Vagina (tissue), 2 donors: ENCODE data around the gene CELA3B. TPM values are rescaled to one million over a fixed set of nuclear protein-coding genes. Genes with fewer than 3 reads are reported as not detected.

Source experiments
- DNase-seq, 2 donors: peaks; one replicate each; pipeline ENCODE4 v3.0.0-alpha.2; 2017; ENCODE audit errors: extremely low spot score in 2 of 2
- H3K27ac ChIP-seq: fragments of 200-600 bp; sonication (generic); one replicate; pipeline ENCODE4 v1.5.1; 2019
- H3K27me3 ChIP-seq: fragments of 200-600 bp; sonication (generic); one replicate; pipeline ENCODE4 v1.5.1; 2019
- H3K36me3 ChIP-seq, 2 donors: fragments of 200-600 bp; sonication (generic); one replicate each; pipeline ENCODE4 v1.5.1; 2017 to 2019
- H3K4me1 ChIP-seq: fragments of 200-600 bp; sonication (generic); one replicate; pipeline ENCODE4 v1.5.1; 2019
- H3K4me3 ChIP-seq, 2 donors: fragments of 200-600 bp; sonication (generic); 1 replicate in 1 of 2; 2 replicates in 1 of 2; pipeline ENCODE4 v1.5.1; 2016 to 2019
- H3K9me3 ChIP-seq: fragments of 200-600 bp; sonication (generic); one replicate; pipeline ENCODE4 v1.5.1; 2019
- CTCF ChIP-seq, 3 experiments: fragments of 450-650 bp in 2 of 3; fragments of 200-600 bp in 1 of 3; sonication (generic) in 1 of 3; IDR thresholded peaks; one replicate each; pipeline ENCODE4 v1.5.1; 2017 to 2019; ENCODE audit warnings: antibody characterized with exemption in 3 of 3, mild to moderate bottlenecking in 2 of 3, moderate library complexity in 2 of 3
- POLR2A ChIP-seq, 2 donors: fragments of 450-650 bp; IDR thresholded peaks; one replicate each; pipeline ENCODE4 v1.6.1; 2017; ENCODE audit warnings: antibody characterized with exemption in 2 of 2, mild to moderate bottlenecking in 2 of 2, moderate library complexity in 2 of 2
- POLR2AphosphoS5 ChIP-seq, 2 donors: sonication (generic); formaldehyde crosslinking; IDR thresholded peaks; one replicate each; pipeline ENCODE4 v1.9.0; 2017; ENCODE audit warnings: antibody characterized with exemption in 2 of 2, mild to moderate bottlenecking in 2 of 2, low read depth in 1 of 2; ENCODE audit not compliant: insufficient read depth in 1 of 2
- intact Hi-C: fragments of 100-400 bp; cut with DNase I; formaldehyde crosslinking; loops from one replicate; pipeline ENCODE4 v1.15.1; 2023
- total RNA-seq: library from RNA; depleted of rRNA; stranded (reverse); fragments of >200 nt; gene quantifications from one replicate; pipeline ENCODE4 v1.2.3, GENCODE V29; 2016

Gene CELA3B
- total RNA-seq, 1 donor from 2014 or later, result not detected

- peak in 1 of 2 donors; percentile 66 for TF ChIP-seq POLR2AphosphoS5 (IDR thresholded peaks at IDR 0.05; ENCODE audit: insufficient read depth in 1 of 2, low read depth in 1 of 2)
- TF ChIP-seq CTCF (IDR thresholded peaks at IDR 0.05), result no peak
- TF ChIP-seq POLR2A (IDR thresholded peaks at IDR 0.05), result no peak
- peaks cover under 1% of the 10 kb centered on the region for H3K4me1 ChIP-seq
- no peaks in the 10 kb centered on the region for H3K27me3 ChIP-seq
- no peak overlapping the region for H3K4me3 ChIP-seq
- H3K9me3 ChIP-seq, result no peaks in the 10 kb centered on the region
- no peak overlapping the region for H3K27ac ChIP-seq
- no peaks in the 10 kb centered on the region for H3K36me3 ChIP-seq
- intact Hi-C loops, result no loop called here
- DNase-seq, result no peak
These were observed 42.0 kb downstream of the CELA3B start for GRCh38 chr1:22018583-22019559.

- TF ChIP-seq POLR2AphosphoS5 (IDR thresholded peaks at IDR 0.05; ENCODE audit: insufficient read depth in 1 of 2, low read depth in 1 of 2) (no peak), POLR2A (IDR thresholded peaks at IDR 0.05) (no peak), CTCF (IDR thresholded peaks at IDR 0.05) (no peak)
- intact Hi-C loops, result loop anchor here (5.0 kb wide), 1 partner anchor 529 kb away; no protein-coding TSS in a partner anchor
- H3K4me1 ChIP-seq, result peaks cover 9% of the 10 kb centered on the region
- no peak overlapping the region for H3K4me3 ChIP-seq
- no peaks in the 10 kb centered on the region for H3K9me3 ChIP-seq
- no peak overlapping the region for H3K27ac ChIP-seq
- H3K36me3 ChIP-seq, result no peaks in the 10 kb centered on the region
- H3K27me3 ChIP-seq, result no peaks in the 10 kb centered on the region
- no peak for DNase-seq
These were observed 44.2 kb downstream of the CELA3B start for GRCh38 chr1:22021061-22021460.

GRCh38 chr1:22024485-22025367 is 47.9 kb downstream of the CELA3B start:
- H3K27ac ChIP-seq, result peak overlapping the region; percentile 88
- no peak for DNase-seq

More at GRCh38 chr1:22024485-22025367, 47.9 kb downstream of the CELA3B start:
- H3K27me3 ChIP-seq, result no peaks in the 10 kb centered on the region
- H3K4me1 ChIP-seq, result peaks cover 17% of the 10 kb centered on the region
- intact Hi-C loops, result loop anchor here (5.0 kb wide), 1 partner anchor 532 kb away; no protein-coding TSS in a partner anchor
- TF ChIP-seq CTCF (IDR thresholded peaks at IDR 0.05) (no peak), POLR2A (IDR thresholded peaks at IDR 0.05) (no peak), POLR2AphosphoS5 (IDR thresholded peaks at IDR 0.05; ENCODE audit: insufficient read depth in 1 of 2, low read depth in 1 of 2) (no peak)
- peak overlapping the region; percentile 65 to 98 for H3K4me3 ChIP-seq
- no peaks in the 10 kb centered on the region for H3K9me3 ChIP-seq
- no peaks in the 10 kb centered on the region for H3K36me3 ChIP-seq
